ENCODE measurements around the gene SLC7A8. TPM values are rescaled to one million over a fixed set of nuclear protein-coding genes. Genes with fewer than 3 reads are reported as not detected.
"Not testable (repeated sequence)": the region's sequence is repeated elsewhere in the genome, so short reads cannot be mapped to it uniquely, and the experiment has no call there.

SLC7A8 gene
- total RNA-seq, 1 experiment from 2014 or later = 3.8 TPM

DNA sequence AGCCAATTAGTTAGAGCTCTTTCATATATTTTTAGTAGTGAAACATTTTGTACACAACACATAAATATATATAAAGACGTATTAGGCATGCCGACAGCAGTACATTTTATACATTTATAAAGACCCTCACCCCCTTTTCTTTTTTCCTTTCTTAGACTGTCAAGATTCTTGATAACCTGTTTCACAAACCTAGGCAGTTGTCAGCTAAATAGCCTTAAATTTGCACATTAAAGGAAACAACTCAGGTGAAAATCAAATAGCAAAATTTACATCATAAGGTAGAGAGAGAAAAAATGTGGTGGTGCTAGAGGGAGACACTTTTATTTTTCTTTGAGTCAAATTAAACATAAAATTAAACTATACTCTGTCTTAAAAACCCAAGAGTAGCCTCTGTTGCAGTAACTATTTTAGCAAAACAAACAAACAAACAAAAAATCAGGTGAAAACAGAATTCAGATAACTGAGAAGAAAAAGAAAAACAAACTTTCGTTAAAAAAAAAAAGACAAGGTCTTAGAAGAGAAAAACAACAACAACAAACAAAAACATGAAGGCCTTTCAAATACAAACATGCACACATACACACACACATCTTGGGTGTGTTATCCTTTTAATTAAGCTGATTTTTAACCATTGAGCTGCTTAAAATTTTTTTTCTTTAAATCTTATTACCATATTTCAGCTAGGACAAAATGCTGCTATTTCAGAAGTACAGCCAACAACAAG, 23.1 kb upstream of the SLC7A8 start:
- Histone ChIP-seq H3K9me2 (replicated peaks; ENCODE audit: low read length) (no peaks in the 10 kb centered on the region), H3K9me3 (ENCODE audit: low read length) (no peaks in the 10 kb centered on the region), H3K4me3 (ENCODE audit: low read length) (no peak overlapping the region), H3K4me1 (ENCODE audit: insufficient read depth, low read length) (no peaks in the 10 kb centered on the region), H4K20me1 (ENCODE audit: low read length) (no peaks in the 10 kb centered on the region), H3K4me2 (ENCODE audit: low read length) (no peak overlapping the region), H3K9ac (ENCODE audit: low read length) (no peak overlapping the region), H3K36me3 (ENCODE audit: low read depth, low read length) (no peaks in the 10 kb centered on the region), H3F3A (ENCODE audit: low read length, unreplicated experiment) (no peaks in the 10 kb centered on the region), H3K27me3 (ENCODE audit: low read length) (0 out of 2 replicates have a peak, but pooled peaks cover 20% of the 10 kb centered on the region), H3K79me2 (ENCODE audit: low read length) (no peaks in the 10 kb centered on the region), H3K27ac (ENCODE audit: low read length) (no peak overlapping the region), H2AFZ (ENCODE audit: low read length) (no peak overlapping the region)
- BruUV-seq (replicated peaks) = no TSS peak
- CTCF ChIA-PET = no interaction called here
- ATAC-seq (no peak), DNase-seq (no peak)
- intact Hi-C loops (cut with micrococcal nuclease) = no loop called here
- POLR2A ChIA-PET (ENCODE audit: unreplicated experiment) = no interaction called here
- TF ChIP-seq EZH2 (IDR thresholded peaks at IDR 0.05; ENCODE audit: low read length, unreplicated experiment) (no peak), EZH2phosphoT487 (IDR thresholded peaks at IDR 0.05; ENCODE audit: borderline replicate concordance, low read length) (no peak), CTCF (conservative IDR thresholded peaks at IDR 0.05; ENCODE audit: low read depth, low read length) (no peak)

DNA sequence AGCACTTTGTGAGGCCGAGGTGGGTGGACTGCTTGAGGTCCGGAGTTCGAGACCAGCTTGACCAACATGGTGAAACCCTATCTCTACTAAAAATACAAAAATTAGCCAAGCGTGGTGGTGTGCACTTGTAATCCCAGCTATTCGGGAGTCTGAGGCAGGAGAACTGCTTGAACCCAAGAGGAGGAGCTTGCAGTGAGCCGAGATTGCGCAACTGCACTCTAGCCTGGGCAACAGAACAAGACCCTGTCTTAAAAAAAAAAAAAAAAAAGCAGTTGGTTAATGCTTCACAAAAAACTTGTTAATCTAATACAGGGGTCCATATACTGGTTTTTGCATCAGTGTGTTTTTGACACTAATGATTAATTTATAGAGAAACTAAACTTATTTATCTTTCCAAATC, 18.5 kb upstream of the SLC7A8 start:
- no peak for DNase-seq
- POLR2A ChIA-PET (ENCODE audit: unreplicated experiment) = no interaction called here
- no peaks in the 10 kb centered on the region for H3K9me2 ChIP-seq (replicated peaks; ENCODE audit: low read length)
- no peaks in the 10 kb centered on the region for H3K9me3 ChIP-seq (ENCODE audit: low read length)
- no peaks in the 10 kb centered on the region for H3K79me2 ChIP-seq (ENCODE audit: low read length)
- H3K4me3 ChIP-seq (ENCODE audit: low read length) = no peak overlapping the region
- H3K36me3 ChIP-seq (ENCODE audit: low read depth, low read length) = no peaks in the 10 kb centered on the region
- no peak for TF ChIP-seq EZH2phosphoT487 (IDR thresholded peaks at IDR 0.05; ENCODE audit: borderline replicate concordance, low read length)
- TF ChIP-seq CTCF (conservative IDR thresholded peaks at IDR 0.05; ENCODE audit: low read depth, low read length) = no peak
- TF ChIP-seq EZH2 (IDR thresholded peaks at IDR 0.05; ENCODE audit: low read length, unreplicated experiment) = no peak
- no TSS peak for BruUV-seq (replicated peaks)
- H3F3A ChIP-seq (ENCODE audit: low read length, unreplicated experiment) = no peaks in the 10 kb centered on the region
- no peaks in the 10 kb centered on the region for H4K20me1 ChIP-seq (ENCODE audit: low read length)
- CTCF ChIA-PET = no interaction called here
- 0 out of 2 replicates have a peak, but pooled peaks cover 8% of the 10 kb centered on the region for H3K27me3 ChIP-seq (ENCODE audit: low read length)
- no peak overlapping the region for H3K9ac ChIP-seq (ENCODE audit: low read length)
- no peak for ATAC-seq
- H3K4me2 ChIP-seq (ENCODE audit: low read length) = no peak overlapping the region
- no peaks in the 10 kb centered on the region for H3K4me1 ChIP-seq (ENCODE audit: insufficient read depth, low read length)
- intact Hi-C loops (cut with micrococcal nuclease) = no loop called here
- H3K27ac ChIP-seq (ENCODE audit: low read length) = no peak overlapping the region
- H2AFZ ChIP-seq (ENCODE audit: low read length) = no peak overlapping the region

GRCh38 chr14:23199141-23199540, 15.7 kb upstream of the SLC7A8 start:
- intact Hi-C loops (cut with micrococcal nuclease); H2AFZ ChIP-seq (ENCODE audit: low read length); BruUV-seq (replicated peaks); H3K4me3 ChIP-seq (ENCODE audit: low read length); H3K9me2 ChIP-seq (replicated peaks; ENCODE audit: low read length); DNase-seq; ATAC-seq; H3K36me3 ChIP-seq (ENCODE audit: low read depth, low read length); H3K79me2 ChIP-seq (ENCODE audit: low read length); H4K20me1 ChIP-seq (ENCODE audit: low read length); POLR2A ChIA-PET (ENCODE audit: unreplicated experiment); H3K4me1 ChIP-seq (ENCODE audit: insufficient read depth, low read length); H3K4me2 ChIP-seq (ENCODE audit: low read length); H3K9me3 ChIP-seq (ENCODE audit: low read length); CTCF ChIA-PET; H3K27ac ChIP-seq (ENCODE audit: low read length); H3K9ac ChIP-seq (ENCODE audit: low read length); H3F3A ChIP-seq (ENCODE audit: low read length, unreplicated experiment): not testable (repeated sequence)
- H3K27me3 ChIP-seq (ENCODE audit: low read length) = peaks cover 11% of the 10 kb centered on the region

DNA sequence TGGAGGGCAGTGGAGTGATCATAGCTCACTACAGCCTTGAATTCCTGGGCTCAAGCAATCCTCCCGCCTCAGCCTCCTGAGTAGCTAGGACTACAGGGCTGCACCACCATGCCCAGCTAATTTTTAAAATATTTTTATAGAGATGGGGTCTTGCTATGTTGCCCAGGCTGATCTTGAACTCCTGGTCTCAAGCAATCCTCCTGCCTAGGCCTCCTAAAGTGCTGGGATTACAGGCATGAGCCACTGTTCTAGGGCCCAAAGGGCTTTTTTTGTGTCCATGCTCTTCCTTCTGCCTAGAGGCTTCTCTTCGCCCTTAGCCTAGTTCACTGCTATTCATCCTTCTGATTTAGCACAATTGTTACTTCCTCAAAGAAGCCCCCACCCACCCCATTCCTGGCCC, 13.0 kb upstream of the SLC7A8 start:
- CTCF ChIA-PET; POLR2A ChIA-PET (ENCODE audit: unreplicated experiment); DNase-seq: not testable (repeated sequence)

More for the DNA sequence above, 13.0 kb upstream of the SLC7A8 start:
- intact Hi-C loops (cut with micrococcal nuclease); ATAC-seq; H3F3A ChIP-seq (ENCODE audit: low read length, unreplicated experiment); H3K27ac ChIP-seq (ENCODE audit: low read length); H3K9me3 ChIP-seq (ENCODE audit: low read length); H3K36me3 ChIP-seq (ENCODE audit: low read depth, low read length); H3K9ac ChIP-seq (ENCODE audit: low read length); H4K20me1 ChIP-seq (ENCODE audit: low read length); H3K4me1 ChIP-seq (ENCODE audit: insufficient read depth, low read length); BruUV-seq (replicated peaks); H2AFZ ChIP-seq (ENCODE audit: low read length); H3K79me2 ChIP-seq (ENCODE audit: low read length); H3K9me2 ChIP-seq (replicated peaks; ENCODE audit: low read length); H3K4me2 ChIP-seq (ENCODE audit: low read length); H3K4me3 ChIP-seq (ENCODE audit: low read length): not testable (repeated sequence)
- peaks cover 15% of the 10 kb centered on the region for H3K27me3 ChIP-seq (ENCODE audit: low read length)

All from PC-3 (cell line).